NCI-H146 treated with DMSO at 0.1 percent for 48 hours (cell line): ENCODE measurements around the gene AEN.

Experiments
- DNase-seq: peaks from one replicate; lab custom pipeline; 2025; ENCODE audit not compliant: unreplicated experiment; lab: John Stamatoyannopoulos, UW

Gene AEN

GRCh38 chr15:88613074-88613944, 7.8 kb upstream of the AEN start:
- DNase-seq = no peak

- no peak for DNase-seq
These were observed 5.6 kb upstream of the AEN start for GRCh38 chr15:88615303-88616107.

GRCh38 chr15:88616240-88616639, 4.9 kb upstream of the AEN start:
- no peak for DNase-seq

GRCh38 chr15:88617031-88617722, 4.0 kb upstream of the AEN start:
- DNase-seq = no peak

- no peak for DNase-seq
These were observed 3.4 kb upstream of the AEN start for GRCh38 chr15:88617790-88618189.

GRCh38 chr15:88618686-88619085, 2.5 kb upstream of the AEN start:
- DNase-seq = no peak

GRCh38 chr15:88619796-88620195, 1.3 kb upstream of the AEN start:
- DNase-seq = no peak

DNA sequence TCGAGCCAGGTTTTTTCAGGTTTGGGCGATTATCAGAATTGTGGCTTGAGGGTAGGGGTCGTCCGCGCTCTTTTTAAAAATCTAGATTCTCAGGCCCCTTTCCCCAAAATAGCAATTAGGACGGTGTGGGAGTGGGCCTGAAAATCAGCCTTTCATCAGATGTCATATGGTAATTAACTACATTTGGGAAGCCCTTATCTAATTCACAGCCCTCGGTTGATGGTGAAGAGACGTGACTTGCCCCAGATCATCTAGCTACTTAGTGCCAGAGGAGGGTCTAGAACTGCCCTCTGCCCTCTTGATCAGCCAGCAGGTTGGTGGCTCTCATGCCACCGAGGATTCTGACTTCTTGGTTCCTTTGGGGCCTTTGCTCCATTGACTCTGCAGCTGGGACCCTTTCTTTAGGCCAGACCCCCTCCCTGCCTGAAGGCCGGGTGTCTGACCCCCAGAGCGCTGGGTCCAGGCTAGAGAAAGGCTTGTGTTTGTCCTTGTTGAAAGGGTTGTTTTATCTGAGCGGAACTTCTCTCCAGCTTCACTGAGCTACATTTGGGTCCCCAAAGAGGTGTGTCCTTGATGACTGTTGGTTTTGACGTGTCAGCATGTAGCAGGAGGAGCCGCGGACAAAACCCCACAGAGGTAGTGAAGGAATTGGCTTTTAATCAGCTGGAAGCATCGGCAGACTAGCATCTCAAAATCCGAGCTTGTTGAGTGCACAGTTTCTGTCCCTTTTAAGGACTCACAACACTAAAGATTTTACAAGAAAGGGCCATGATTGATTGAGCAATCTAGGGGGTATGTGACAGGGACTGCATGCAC, 857 bp downstream of the AEN start:
- DNase-seq = no peak

- DNase-seq = no peak
These were observed 1.4 kb downstream of the AEN start for GRCh38 chr15:88622605-88622975.

GRCh38 chr15:88623061-88623460, 1.9 kb downstream of the AEN start:
- DNase-seq = no peak

GRCh38 chr15:88623632-88624031, 2.5 kb downstream of the AEN start:
- DNase-seq = no peak

GRCh38 chr15:88624156-88624970, 3.2 kb downstream of the AEN start:
- no peak for DNase-seq

GRCh38 chr15:88624971-88625490, 3.9 kb downstream of the AEN start:
- DNase-seq = no peak

DNA sequence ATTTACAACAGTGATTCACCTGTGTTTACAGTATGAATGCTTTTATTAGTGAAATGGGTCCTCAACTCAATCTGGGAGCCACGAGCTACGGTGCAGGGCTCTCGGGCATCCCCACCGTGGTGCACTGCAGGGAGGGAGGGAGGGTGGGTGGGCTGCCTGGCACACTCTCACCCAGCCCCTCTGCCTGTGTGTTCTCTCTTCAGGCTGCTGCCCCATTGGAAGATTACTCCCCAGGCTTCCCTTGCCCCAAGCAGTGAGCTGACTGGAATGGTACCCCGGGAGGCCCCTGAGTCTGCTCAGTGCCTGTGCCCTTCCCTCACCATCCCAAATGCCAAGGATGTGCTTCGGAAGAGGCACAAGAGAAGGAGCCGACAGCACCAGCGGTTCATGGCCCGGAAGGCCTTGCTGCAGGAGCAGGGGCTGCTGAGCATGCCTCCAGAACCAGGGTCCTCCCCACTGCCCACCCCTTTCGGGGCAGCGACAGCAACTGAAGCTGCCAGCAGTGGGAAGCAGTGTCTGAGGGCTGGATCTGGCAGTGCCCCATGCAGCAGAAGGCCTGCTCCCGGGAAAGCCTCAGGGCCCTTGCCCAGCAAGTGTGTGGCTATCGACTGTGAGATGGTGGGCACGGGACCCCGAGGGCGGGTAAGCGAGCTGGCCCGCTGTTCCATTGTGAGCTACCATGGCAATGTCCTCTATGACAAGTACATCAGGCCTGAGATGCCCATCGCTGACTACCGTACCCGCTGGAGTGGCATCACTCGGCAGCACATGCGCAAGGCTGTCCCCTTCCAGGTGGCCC, 5.0 kb downstream of the AEN start:
- no peak for DNase-seq

DNA sequence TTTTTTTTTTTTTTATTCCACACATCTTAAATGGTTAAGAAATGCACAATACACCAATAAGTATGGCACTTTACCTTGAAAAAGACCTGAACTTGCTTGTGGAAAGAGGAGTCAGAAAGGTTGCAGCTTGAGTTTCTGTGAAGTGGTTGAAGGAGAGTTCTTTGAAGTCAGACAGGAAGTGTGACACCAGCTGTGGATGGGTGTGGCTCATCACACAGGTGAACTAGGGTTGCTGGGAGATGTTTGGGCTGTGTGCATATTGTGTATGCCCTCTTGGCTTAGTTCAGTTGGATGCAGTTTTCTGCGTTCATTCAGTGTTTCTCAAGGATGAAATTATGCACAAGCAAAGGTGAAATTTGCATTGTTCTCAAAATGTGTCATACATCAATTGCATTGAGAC, 6.3 kb downstream of the AEN start:
- DNase-seq = no peak

GRCh38 chr15:88628018-88628654, 7.0 kb downstream of the AEN start:
- no peak for DNase-seq

DNA sequence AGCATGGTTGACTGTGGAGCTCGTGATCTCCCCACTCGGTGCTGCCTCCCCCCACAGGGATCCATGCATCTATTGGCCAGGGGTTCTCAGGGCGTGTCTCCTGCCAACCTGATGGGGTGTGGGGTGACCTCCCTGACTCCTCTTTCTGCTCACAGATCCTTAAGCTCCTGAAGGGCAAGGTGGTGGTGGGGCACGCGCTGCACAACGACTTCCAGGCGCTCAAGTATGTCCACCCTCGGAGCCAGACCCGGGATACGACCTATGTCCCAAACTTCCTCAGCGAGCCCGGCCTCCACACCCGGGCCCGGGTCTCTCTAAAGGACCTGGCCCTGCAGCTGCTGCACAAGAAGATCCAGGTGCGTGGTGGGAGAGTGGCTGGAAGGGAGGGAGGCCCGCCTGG, 7.9 kb downstream of the AEN start:
- no peak for DNase-seq

DNA sequence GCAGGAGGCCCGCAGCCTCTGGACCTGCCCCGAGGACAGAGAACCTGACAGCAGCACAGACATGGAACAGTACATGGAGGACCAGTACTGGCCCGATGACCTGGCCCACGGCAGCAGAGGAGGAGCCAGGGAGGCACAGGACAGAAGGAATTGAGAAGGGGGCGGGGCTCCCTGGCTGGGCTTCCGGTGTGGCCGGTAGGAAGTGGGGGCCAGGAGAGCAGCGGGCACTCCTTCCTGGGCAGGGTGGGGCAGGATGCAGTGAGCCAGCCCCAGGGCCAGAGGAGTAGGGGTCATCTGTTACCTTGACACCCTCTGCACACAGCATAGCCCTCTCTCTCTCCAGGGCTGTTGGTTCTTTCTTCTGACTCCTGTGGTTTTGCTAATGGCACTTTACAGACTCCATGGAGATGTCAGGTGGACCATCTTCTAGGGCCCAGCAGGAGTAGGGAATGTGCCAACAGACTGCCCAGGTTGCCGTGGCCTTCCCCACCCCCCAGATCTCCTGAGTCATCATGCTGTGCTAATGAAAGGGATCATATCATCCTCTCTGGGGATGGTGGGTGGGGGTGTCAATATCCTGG, 9.1 kb downstream of the AEN start:
- no peak for DNase-seq
